ENCODE measurements around the gene PALLD. TPM values are rescaled to one million over a fixed set of nuclear protein-coding genes. Genes with fewer than 3 reads are reported as not detected.

Gene PALLD
- total RNA-seq, 4 donors from 2014 or later, result 71.8 to 106 (median 83.3) TPM

DNA sequence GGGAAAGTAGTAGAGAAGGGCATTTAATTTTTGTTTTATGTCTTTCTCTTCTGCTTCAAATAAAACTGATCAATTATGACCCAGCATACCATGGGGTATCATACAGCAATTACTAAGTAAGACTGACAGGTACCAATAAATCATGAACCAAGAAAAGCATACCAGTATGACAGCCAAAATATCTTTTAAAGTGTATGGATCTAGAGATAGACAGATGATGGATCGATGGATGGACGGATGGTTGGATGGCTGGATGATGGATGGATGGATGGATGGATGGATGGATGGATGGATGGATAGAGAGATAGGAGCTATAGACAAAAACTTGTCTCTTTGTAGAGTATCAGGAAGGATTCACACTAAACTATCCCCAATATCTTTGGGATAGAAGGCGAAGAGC is 18.0 kb upstream of the PALLD start:
- no peaks in the 10 kb centered on the region for H3K9me3 ChIP-seq
- no peak overlapping the region for H3K4me3 ChIP-seq
- peaks cover 13% of the 10 kb centered on the region for H3K4me1 ChIP-seq
- H3K27ac ChIP-seq, result no peak overlapping the region
- H3K36me3 ChIP-seq, result no peaks in the 10 kb centered on the region
- TF ChIP-seq POLR2A (IDR thresholded peaks at IDR 0.05) (no peak), EP300 (IDR thresholded peaks at IDR 0.05) (no peak)
- 96% methylated on average over 3 of the region's 3 CpGs for WGBS
- no peaks in the 10 kb centered on the region for H3K27me3 ChIP-seq
- no peak for DNase-seq (ENCODE audit: low spot score in 2 of 2)

DNA sequence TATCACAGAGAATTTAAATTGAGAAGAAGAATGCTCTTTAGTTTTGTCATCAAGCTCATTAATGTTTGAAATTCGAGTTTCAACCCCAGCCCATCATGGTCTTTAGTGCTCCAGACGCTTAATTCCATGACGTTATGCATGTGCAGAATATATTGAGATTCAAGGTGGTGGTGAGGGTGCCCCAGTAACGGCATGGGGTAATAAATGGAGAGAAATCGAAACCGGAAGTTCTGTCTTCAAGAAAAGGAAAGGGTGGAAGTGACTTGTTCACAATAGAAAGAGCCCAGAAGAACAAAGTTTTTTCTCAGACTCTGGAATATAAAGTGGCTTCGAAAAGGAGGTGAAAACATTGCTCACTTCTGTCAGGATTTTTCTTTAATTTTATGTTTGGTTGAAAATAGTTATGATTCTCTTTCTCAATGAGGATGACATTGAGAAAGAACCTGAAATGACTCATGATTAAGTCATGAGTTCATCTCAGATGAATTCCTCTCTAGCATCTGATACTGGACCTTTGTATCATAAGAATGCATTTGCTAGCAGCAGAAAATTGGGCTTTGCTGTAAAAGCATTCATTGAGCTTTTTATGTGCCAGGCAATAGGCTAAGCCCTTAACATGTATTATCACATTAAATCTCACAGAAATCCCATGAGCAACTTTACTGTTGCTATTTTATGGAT is 15.8 kb upstream of the PALLD start:
- TF ChIP-seq POLR2A (IDR thresholded peaks at IDR 0.05), result no peak
- TF ChIP-seq POLR2AphosphoS5 (IDR thresholded peaks at IDR 0.05), result no peak
- TF ChIP-seq, protein P1, sequence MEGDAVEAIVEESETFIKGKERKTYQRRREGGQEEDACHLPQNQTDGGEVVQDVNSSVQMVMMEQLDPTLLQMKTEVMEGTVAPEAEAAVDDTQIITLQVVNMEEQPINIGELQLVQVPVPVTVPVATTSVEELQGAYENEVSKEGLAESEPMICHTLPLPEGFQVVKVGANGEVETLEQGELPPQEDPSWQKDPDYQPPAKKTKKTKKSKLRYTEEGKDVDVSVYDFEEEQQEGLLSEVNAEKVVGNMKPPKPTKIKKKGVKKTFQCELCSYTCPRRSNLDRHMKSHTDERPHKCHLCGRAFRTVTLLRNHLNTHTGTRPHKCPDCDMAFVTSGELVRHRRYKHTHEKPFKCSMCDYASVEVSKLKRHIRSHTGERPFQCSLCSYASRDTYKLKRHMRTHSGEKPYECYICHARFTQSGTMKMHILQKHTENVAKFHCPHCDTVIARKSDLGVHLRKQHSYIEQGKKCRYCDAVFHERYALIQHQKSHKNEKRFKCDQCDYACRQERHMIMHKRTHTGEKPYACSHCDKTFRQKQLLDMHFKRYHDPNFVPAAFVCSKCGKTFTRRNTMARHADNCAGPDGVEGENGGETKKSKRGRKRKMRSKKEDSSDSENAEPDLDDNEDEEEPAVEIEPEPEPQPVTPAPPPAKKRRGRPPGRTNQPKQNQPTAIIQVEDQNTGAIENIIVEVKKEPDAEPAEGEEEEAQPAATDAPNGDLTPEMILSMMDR (IDR thresholded peaks at IDR 0.05), result no peak
- TF ChIP-seq EP300 (IDR thresholded peaks at IDR 0.05), result no peak
- Histone ChIP-seq H3K36me3 (no peaks in the 10 kb centered on the region), H3K27me3 (no peaks in the 10 kb centered on the region), H3K9me3 (no peaks in the 10 kb centered on the region), H3K4me3 (peak overlapping the region; percentile 81), H3K27ac (peak overlapping the region; percentile 93), H3K4me1 (peaks cover 9% of the 10 kb centered on the region)
- WGBS, result 6% methylated on average over 7 of the region's 7 CpGs
- DNase-seq (ENCODE audit: low spot score in 2 of 2), result no peak

DNA sequence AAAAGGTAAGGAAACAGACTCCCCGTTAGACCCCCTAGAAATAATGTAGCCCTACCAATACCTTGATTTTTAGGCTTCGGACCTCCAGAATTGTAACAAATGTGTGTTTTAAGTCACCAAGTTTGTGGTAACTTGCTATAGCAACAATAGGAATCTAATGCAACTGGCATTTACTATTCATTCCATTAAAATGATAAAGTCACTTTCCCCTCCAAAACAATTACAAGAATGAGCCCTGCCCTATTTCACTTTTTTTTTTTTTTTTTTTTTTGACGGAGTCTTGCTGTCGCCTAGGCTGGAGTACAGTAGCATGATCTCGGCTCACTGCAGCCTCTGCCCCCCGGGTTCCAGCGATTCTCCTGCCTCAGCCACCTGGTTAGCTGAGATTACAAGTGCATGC is 13.0 kb upstream of the PALLD start:
- TF ChIP-seq EP300 (IDR thresholded peaks at IDR 0.05) (no peak), POLR2A (IDR thresholded peaks at IDR 0.05) (no peak), POLR2AphosphoS5 (IDR thresholded peaks at IDR 0.05) (no peak)
- TF ChIP-seq, protein P1 (IDR thresholded peaks at IDR 0.05), result no peak
- no peak overlapping the region for H3K27ac ChIP-seq
- no peaks in the 10 kb centered on the region for H3K27me3 ChIP-seq
- 87% methylated on average over 7 of the region's 7 CpGs for WGBS
- H3K9me3 ChIP-seq, result no peaks in the 10 kb centered on the region
- H3K36me3 ChIP-seq, result no peaks in the 10 kb centered on the region
- peaks cover 6% of the 10 kb centered on the region for H3K4me1 ChIP-seq
- no peak overlapping the region for H3K4me3 ChIP-seq
- DNase-seq (ENCODE audit: low spot score in 2 of 2), result no peak

DNA sequence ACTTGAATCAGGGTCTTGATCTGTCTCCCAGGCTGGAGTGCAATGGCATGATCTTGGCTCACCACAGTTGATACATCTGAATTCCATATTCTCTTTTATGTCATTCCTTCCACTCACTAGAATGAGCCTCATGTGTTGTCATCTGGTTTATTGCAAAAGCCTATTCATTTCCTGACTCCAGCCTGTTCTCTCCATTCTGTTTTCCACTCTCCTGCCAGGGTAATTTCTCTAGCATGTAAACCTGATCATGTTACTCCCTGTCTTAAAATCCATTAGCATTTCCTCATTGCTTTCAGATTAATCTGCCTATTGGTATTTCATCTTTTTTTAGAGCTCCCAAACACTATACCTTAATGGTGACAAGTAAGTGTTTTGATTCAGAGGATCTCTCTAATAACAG is 12.2 kb upstream of the PALLD start:
- no peak for DNase-seq (ENCODE audit: low spot score in 2 of 2)
- Histone ChIP-seq H3K27me3 (no peaks in the 10 kb centered on the region), H3K9me3 (no peaks in the 10 kb centered on the region), H3K27ac (no peak overlapping the region), H3K36me3 (no peaks in the 10 kb centered on the region), H3K4me3 (no peak overlapping the region), H3K4me1 (peaks cover under 1% of the 10 kb centered on the region)
- TF ChIP-seq EP300 (IDR thresholded peaks at IDR 0.05), result no peak
- TF ChIP-seq, protein P1 (IDR thresholded peaks at IDR 0.05), result no peak

DNA sequence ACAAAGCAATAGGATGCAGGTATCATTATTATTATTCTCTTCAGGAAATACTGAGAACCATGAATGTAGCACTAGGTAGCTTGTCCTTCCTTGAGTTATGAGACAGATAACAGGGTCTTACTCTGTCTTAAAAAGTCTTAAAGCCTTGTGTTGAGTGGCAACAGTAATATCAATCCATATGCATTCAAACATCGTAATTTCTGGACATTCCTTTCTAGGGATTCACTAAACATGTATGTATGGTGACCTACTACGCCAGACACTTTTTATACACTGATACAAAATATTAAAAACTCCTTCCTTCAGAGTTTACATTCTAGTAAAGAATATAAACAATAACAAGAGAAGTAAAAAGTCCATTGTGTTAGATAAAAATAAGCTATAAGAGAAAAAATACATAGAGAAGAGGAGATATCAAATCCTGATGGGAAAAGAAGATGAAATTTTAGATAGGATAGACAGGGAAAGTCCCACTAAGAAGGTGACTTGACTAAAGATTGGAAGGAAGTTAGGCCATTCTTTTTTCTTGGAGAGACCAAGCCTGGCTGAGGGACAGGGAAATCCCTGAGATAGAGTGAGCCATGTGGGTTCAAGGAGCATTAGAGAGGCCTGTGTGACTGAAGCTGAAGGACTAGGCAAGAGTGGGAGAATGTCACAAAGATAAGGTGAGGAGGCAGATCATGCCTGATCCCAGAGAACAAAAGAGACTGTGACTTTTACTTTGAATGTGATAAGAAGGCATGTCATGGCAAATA is 11.5 kb upstream of the PALLD start:
- H3K36me3 ChIP-seq, result no peaks in the 10 kb centered on the region
- no peaks in the 10 kb centered on the region for H3K4me1 ChIP-seq
- TF ChIP-seq POLR2AphosphoS5 (IDR thresholded peaks at IDR 0.05) (no peak), EP300 (IDR thresholded peaks at IDR 0.05) (no peak), POLR2A (IDR thresholded peaks at IDR 0.05) (no peak)
- H3K27me3 ChIP-seq, result no peaks in the 10 kb centered on the region
- H3K4me3 ChIP-seq, result no peak overlapping the region
- no peak for DNase-seq (ENCODE audit: low spot score in 2 of 2)
- no peak overlapping the region for H3K27ac ChIP-seq
- WGBS, result 96% methylated on average over 2 of the region's 2 CpGs
- no peaks in the 10 kb centered on the region for H3K9me3 ChIP-seq

DNA sequence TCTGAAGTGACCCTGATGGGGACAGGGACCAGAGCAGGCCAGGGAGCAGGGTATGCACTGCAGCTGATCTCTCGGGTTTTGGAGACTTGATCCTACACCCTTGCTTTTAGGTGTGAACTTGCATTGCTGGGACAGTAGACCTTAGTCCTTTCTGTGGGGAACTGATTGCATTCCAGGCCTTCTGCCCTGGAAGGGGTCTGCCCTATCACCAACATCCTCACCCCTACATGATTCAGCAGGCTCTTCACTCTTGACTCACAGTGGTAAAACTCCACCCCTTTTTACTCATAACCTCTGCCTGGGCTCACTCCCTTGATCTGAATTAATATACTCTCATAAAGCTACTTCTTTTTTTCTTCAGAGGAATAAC is 10.0 kb upstream of the PALLD start:
- Histone ChIP-seq H3K27ac (no peak overlapping the region), H3K4me3 (no peak overlapping the region), H3K36me3 (no peaks in the 10 kb centered on the region), H3K9me3 (no peaks in the 10 kb centered on the region), H3K27me3 (no peaks in the 10 kb centered on the region), H3K4me1 (no peaks in the 10 kb centered on the region)
- no peak for DNase-seq (ENCODE audit: low spot score in 2 of 2)
- TF ChIP-seq EP300 (IDR thresholded peaks at IDR 0.05), result no peak
- TF ChIP-seq POLR2AphosphoS5 (IDR thresholded peaks at IDR 0.05), result no peak
- no peak for TF ChIP-seq POLR2A (IDR thresholded peaks at IDR 0.05)
- TF ChIP-seq, protein P1 (IDR thresholded peaks at IDR 0.05), result no peak
- 91% methylated on average over 1 of the region's 1 CpG for WGBS

Data from suprapubic skin (tissue), 4 donors.